OCI-LY3 (cell line): ENCODE measurements around the gene STYXL1.

Source experiments
- H2AFZ ChIP-seq: fragments of 200-600, 300-600 bp; shearing (Covaris generic); 2 replicates; pipeline ENCODE4 v1.6.0; 2014; ENCODE audit warnings: antibody characterized with exemption, low read depth, low read length
- H3K27ac ChIP-seq: fragments of 200-600, 300-600 bp; sonication (generic); 2 replicates; pipeline ENCODE4 v1.5.1; 2014; ENCODE audit warnings: mild to moderate bottlenecking, low read length, moderate library complexity, mixed read lengths
- H3K27me3 ChIP-seq: fragments of 200-600, 300-600 bp; sonication (generic); 2 replicates; pipeline ENCODE4 v1.6.1; 2014; ENCODE audit warnings: low read depth, low read length, mixed read lengths
- H3K36me3 ChIP-seq: fragments of 200-600, 300-600 bp; sonication (generic); replicated peaks from 2 replicates; pipeline ENCODE3; 2014; ENCODE audit warnings: low read depth, low read length, mixed read lengths
- H3K4me1 ChIP-seq: fragments of 300-600, 200-600 bp; sonication (generic); 2 replicates; pipeline ENCODE4 v1.6.1; 2014; ENCODE audit warnings: low read length, mixed read lengths
- H3K4me2 ChIP-seq: fragments of 200-600, 300-600 bp; sonication (generic); 2 replicates; pipeline ENCODE4 v1.6.1; 2014; ENCODE audit warnings: low read length, mixed read lengths
- H3K4me3 ChIP-seq: fragments of 300-600, 200-600 bp; sonication (generic); 2 replicates; pipeline ENCODE4 v1.5.1; 2014; ENCODE audit warnings: antibody characterized with exemption, mild to moderate bottlenecking, low read length, moderate library complexity
- H3K79me2 ChIP-seq: fragments of 300-600, 200-600 bp; shearing (Covaris generic); 2 replicates; pipeline ENCODE4 v1.6.1; 2014; ENCODE audit warnings: mild to moderate bottlenecking, low read length, mixed read lengths
- H3K9ac ChIP-seq: fragments of 300-600, 200-600 bp; shearing (Covaris generic); 2 replicates; pipeline ENCODE4 v1.6.0; 2014; ENCODE audit warnings: mild to moderate bottlenecking, low read length, moderate library complexity
- H3K9me3 ChIP-seq: fragments of 200-600, 300-600 bp; shearing (Covaris generic); 2 replicates; pipeline ENCODE4 v1.6.1; 2014; ENCODE audit warnings: low read length, mixed read lengths; ENCODE audit not compliant: insufficient read depth
- H4K20me1 ChIP-seq: fragments of 200-600, 300-600 bp; sonication (generic); 2 replicates; pipeline ENCODE4 v1.6.1; 2016; ENCODE audit warnings: low read length, mixed read lengths; ENCODE audit not compliant: insufficient read depth
- EZH2phosphoT487 ChIP-seq: fragments of 200-600 bp; shearing (Covaris generic); IDR thresholded peaks from 2 replicates; pipeline ENCODE4 v1.6.1; 2018; ENCODE audit warnings: antibody characterized with exemption, mixed run types, low read depth
- TF ChIP-seq, protein P1 (sequence below): fragments of 200-600, 300-600 bp; sonication (generic); IDR thresholded peaks from 2 replicates; pipeline ENCODE4 v1.5.1; 2014; ENCODE audit warnings: antibody characterized with exemption, low read length, low read depth

STYXL1 gene

GRCh38 chr7:75981453-75982305 lies 66.1 kb downstream of the STYXL1 start:
- Histone ChIP-seq H3K27me3 (no peaks in the 10 kb centered on the region), H3K4me3 (no peak overlapping the region), H3K9me3 (no peaks in the 10 kb centered on the region), H3K4me1 (no peaks in the 10 kb centered on the region), H3K36me3 (peaks cover 2% of the 10 kb centered on the region), H3K9ac (no peak overlapping the region), H2AFZ (no peak overlapping the region), H4K20me1 (no peaks in the 10 kb centered on the region), H3K4me2 (no peak overlapping the region), H3K27ac (no peak overlapping the region), H3K79me2 (no peaks in the 10 kb centered on the region)
- no peak for TF ChIP-seq EZH2phosphoT487
- TF ChIP-seq, protein P1, sequence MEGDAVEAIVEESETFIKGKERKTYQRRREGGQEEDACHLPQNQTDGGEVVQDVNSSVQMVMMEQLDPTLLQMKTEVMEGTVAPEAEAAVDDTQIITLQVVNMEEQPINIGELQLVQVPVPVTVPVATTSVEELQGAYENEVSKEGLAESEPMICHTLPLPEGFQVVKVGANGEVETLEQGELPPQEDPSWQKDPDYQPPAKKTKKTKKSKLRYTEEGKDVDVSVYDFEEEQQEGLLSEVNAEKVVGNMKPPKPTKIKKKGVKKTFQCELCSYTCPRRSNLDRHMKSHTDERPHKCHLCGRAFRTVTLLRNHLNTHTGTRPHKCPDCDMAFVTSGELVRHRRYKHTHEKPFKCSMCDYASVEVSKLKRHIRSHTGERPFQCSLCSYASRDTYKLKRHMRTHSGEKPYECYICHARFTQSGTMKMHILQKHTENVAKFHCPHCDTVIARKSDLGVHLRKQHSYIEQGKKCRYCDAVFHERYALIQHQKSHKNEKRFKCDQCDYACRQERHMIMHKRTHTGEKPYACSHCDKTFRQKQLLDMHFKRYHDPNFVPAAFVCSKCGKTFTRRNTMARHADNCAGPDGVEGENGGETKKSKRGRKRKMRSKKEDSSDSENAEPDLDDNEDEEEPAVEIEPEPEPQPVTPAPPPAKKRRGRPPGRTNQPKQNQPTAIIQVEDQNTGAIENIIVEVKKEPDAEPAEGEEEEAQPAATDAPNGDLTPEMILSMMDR = no peak

GRCh38 chr7:75981203-75981452 lies 66.7 kb downstream of the STYXL1 start:
- H3K36me3 ChIP-seq = no peaks in the 10 kb centered on the region
- H4K20me1 ChIP-seq = no peaks in the 10 kb centered on the region
- H3K4me2 ChIP-seq = no peak overlapping the region
- no peak overlapping the region for H2AFZ ChIP-seq
- no peaks in the 10 kb centered on the region for H3K9me3 ChIP-seq
- no peaks in the 10 kb centered on the region for H3K79me2 ChIP-seq
- no peak overlapping the region for H3K27ac ChIP-seq
- TF ChIP-seq, protein P1 = no peak
- TF ChIP-seq EZH2phosphoT487 = no peak
- no peaks in the 10 kb centered on the region for H3K27me3 ChIP-seq
- no peak overlapping the region for H3K9ac ChIP-seq
- no peaks in the 10 kb centered on the region for H3K4me1 ChIP-seq
- H3K4me3 ChIP-seq = no peak overlapping the region

- no peak overlapping the region for H2AFZ ChIP-seq
- no peak overlapping the region for H3K27ac ChIP-seq
- no peak for TF ChIP-seq EZH2phosphoT487
- TF ChIP-seq, protein P1 = no peak
- H3K4me3 ChIP-seq = no peak overlapping the region
- H3K9ac ChIP-seq = no peak overlapping the region
- H3K27me3 ChIP-seq = no peaks in the 10 kb centered on the region
- H3K36me3 ChIP-seq = no peaks in the 10 kb centered on the region
- no peaks in the 10 kb centered on the region for H3K9me3 ChIP-seq
- H3K79me2 ChIP-seq = no peaks in the 10 kb centered on the region
- H3K4me2 ChIP-seq = no peak overlapping the region
- no peaks in the 10 kb centered on the region for H4K20me1 ChIP-seq
- H3K4me1 ChIP-seq = no peaks in the 10 kb centered on the region
Observed at GRCh38 chr7:75980430-75981202, 67.2 kb downstream of the STYXL1 start.

- no peaks in the 10 kb centered on the region for H4K20me1 ChIP-seq
- H3K36me3 ChIP-seq = no peaks in the 10 kb centered on the region
- H3K79me2 ChIP-seq = no peaks in the 10 kb centered on the region
- no peak overlapping the region for H3K4me2 ChIP-seq
- no peak overlapping the region for H2AFZ ChIP-seq
- no peaks in the 10 kb centered on the region for H3K9me3 ChIP-seq
- TF ChIP-seq, protein P1 = no peak
- no peak for TF ChIP-seq EZH2phosphoT487
- no peak overlapping the region for H3K9ac ChIP-seq
- no peaks in the 10 kb centered on the region for H3K27me3 ChIP-seq
- no peak overlapping the region for H3K4me3 ChIP-seq
- no peak overlapping the region for H3K27ac ChIP-seq
- H3K4me1 ChIP-seq = no peaks in the 10 kb centered on the region
Observed at GRCh38 chr7:75979759-75980429, 67.9 kb downstream of the STYXL1 start.
